NCI-H748 (cell line): Measurements from ENCODE around the gene RAPH1.
"Not testable (repeated sequence)": the region's sequence is repeated elsewhere in the genome, so short reads cannot be mapped to it uniquely, and the experiment has no call there.

Experiments
- DNase-seq: peaks from one replicate; lab custom pipeline; 2025; ENCODE audit not compliant: unreplicated experiment; lab: John Stamatoyannopoulos, UW

RAPH1 gene

GRCh38 chr2:203547356-203547755, 12.3 kb upstream of the RAPH1 start:
- DNase-seq = no peak

DNA sequence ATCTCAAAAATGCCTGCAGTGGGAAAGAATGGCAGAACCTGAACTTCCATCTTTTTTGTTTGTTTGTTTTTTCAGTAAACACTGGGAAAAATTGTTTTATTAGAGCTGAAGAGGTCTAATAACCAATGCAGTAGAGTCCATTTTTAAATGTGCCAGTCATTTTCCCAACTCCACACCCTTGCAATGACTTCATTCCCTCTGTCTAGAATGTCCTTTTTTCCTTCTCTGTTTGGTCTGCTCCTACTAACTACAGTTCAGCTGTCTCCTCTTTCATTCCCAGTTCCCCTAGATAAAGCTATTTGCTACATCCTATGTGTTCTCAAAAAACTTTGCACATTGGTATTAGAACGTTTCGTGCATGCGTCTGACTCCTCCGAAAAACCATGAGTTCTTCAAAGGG, 9.3 kb upstream of the RAPH1 start:
- DNase-seq = no peak

GRCh38 chr2:203543898-203544328, 8.8 kb upstream of the RAPH1 start:
- peak; percentile 45 for DNase-seq

GRCh38 chr2:203540598-203540997, 5.5 kb upstream of the RAPH1 start:
- DNase-seq = not testable (repeated sequence)

- DNase-seq = not testable (repeated sequence)
These were observed 3.1 kb upstream of the RAPH1 start for GRCh38 chr2:203538237-203538636.

- not testable (repeated sequence) for DNase-seq
These were observed 1.5 kb upstream of the RAPH1 start for GRCh38 chr2:203536586-203536951.

- DNase-seq = no peak
These were observed 884 bp upstream of the RAPH1 start for GRCh38 chr2:203535784-203536585.

DNA sequence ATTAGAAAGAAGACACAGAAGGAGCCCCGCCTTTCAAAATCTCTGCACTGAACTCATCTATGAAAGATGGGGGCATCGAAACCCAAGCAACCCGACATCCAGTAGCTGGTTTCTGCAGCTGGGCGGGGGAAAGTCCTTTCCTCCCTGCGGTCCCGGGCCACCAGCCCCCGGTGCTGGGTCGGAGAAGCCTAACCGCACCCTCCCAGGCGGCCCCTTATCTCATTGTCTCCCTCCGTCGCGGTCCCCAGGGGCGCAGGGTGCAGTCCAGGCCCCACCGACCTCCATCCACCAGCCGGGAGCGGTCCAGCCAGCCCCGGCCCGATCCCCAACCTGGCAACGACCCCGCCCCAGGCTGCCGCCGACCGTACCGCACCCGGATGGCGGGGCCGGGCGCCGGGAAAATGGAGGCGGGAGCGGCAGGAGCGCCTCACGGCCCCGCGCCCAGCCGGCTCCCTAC, 452 bp downstream of the RAPH1 start:
- peak; percentile 72 for DNase-seq

DNA sequence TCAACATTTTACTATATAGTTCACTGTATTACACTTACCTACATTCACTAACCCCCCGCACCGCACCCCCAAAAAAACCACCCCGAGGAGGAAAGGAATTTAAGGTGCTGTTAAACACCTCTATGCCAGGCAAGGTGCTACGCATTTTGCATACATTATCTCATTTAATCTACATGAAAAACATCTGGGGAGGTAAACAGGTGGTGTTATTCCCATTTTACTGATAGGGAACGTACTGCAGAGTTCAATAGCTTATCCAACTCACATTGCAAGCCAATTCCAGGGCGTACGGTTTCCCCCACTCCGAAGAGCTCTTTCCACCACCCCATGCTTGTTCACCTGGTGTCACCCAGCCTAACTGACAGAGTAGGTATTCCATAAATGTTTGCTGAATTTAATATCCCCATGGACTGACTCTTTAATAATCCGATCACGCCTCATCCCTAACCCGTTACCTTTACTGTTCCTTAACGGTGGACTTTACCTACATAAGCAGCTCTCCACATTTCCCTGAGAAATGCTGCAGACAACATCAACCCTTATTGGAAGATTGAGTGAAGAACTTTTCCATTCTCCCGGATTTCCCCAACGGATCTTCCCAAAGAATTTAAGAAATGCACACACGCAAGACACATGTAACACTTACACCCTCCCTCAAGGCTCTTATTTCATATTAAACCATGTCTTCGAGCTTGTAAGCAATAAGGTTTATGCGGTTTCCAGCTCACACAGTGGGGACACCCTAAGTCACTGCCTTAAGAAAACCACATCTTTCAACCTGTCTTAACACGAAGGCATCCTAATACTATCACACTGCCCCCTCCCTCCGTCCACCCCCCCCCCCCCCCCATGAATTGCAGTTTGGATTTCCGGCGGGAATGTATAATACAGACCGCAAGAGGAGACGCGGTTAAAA, 1.2 kb downstream of the RAPH1 start:
- peak; percentile 55 for DNase-seq

- peak; percentile 28 for DNase-seq
These were observed 2.0 kb downstream of the RAPH1 start for GRCh38 chr2:203532957-203533658.

GRCh38 chr2:203527719-203528118, 7.4 kb downstream of the RAPH1 start:
- DNase-seq = no peak

DNA sequence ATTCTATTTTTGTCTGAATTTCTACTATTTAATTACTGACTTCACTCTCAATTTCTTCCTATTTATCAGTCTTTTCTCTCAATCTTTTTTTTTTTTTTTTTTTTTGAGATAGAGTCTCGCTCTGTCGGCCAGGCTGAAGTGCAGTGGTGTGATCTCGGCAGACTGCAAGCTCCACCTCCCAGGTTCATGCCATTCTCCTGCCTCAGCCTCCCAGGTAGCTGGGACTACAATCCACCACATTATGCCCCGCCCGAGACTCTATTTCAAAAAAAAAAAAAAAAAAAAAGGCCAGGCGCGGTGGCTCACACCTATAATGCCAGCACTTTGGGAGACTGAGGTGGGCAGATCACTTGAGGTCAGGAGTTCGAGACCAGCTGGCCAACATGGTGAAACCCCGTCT, 21.8 kb downstream of the RAPH1 start:
- not testable (repeated sequence) for DNase-seq

DNA sequence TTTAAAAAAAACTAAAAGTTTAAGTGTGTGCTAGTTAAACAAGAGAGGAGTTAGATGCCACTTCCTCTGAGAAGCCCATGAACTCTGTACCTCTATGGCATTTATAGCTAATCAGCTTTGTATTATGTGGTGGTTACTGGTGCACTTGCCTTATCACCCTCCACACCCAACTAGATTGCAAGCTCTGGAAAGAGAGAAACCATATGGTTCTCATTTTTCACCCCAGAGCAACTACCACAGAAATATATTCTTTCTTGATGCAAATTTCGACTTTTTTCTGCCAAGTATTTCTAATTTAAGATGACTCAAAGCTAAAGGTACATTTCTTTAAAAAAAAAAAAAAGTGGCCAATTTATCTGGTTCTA, 24.2 kb downstream of the RAPH1 start:
- DNase-seq = no peak

GRCh38 chr2:203510256-203510940, 24.7 kb downstream of the RAPH1 start:
- DNase-seq = no peak

- not testable (repeated sequence) for DNase-seq
These were observed 31.6 kb downstream of the RAPH1 start for GRCh38 chr2:203503460-203503859.

DNA sequence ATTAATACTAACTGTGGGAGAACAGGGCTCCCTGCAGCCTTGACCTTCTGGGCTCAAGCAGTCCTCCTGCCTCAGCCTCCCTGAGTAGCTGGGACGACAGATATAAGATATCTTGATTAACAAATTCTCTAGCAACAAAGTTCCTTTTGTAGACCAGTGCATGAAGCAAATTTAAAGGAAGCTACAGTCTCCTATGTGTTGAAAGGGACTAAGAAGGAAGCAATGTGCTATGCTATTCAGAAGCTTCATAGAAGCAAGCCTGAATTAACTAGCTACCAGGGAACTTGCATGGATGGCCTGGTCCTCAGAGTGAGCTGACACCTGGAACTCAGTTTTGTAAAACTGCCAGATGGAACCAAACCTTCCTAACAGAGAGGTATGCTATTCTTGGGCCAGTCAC, 33.2 kb downstream of the RAPH1 start:
- no peak for DNase-seq

DNA sequence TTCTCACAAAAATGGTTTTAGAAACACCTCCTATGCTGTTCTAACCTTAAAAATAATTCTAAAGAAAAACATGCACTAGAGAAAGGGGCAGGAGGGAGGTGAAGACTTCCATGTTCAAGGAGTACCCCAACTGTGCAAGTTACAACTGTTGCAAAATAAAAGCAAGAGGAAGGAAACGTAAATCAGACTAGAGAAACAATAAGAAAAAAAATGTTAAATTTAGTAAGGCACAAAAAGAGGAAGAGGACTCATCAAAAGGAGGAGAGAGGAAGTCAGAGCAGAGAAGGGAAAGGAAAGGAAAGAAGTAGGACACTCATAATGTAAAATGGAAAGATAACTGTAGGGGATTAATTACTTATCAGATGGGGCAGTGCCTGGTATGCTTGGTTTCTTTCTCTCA, 34.1 kb downstream of the RAPH1 start:
- no peak for DNase-seq

DNA sequence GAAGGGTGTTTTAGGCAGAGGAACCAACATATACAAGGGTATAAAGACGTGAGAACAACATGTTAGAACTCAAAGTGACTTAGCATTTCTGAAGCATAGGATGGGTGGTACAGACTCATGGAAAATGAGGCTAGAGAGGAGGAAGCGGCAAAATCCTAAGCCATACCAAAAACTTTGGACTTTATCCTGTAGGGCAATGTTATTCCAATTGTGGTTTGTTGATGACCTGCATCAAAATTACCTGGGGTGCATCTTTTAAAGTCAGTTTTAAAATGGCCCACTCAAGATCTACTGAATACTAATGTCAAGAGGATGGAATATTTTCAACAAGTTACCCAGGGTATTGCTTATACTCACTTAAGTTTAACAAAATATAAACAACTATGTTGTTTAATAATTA, 34.8 kb downstream of the RAPH1 start:
- DNase-seq = no peak

- no peak for DNase-seq
These were observed 36.9 kb downstream of the RAPH1 start for GRCh38 chr2:203498161-203498560.

GRCh38 chr2:203492965-203493364, 42.1 kb downstream of the RAPH1 start:
- no peak for DNase-seq

- DNase-seq = no peak
These were observed 44.7 kb downstream of the RAPH1 start for GRCh38 chr2:203490391-203490790.
